SK-N-SH (cell line): ENCODE data around the gene EDDM13. TPM values are rescaled to one million over a fixed set of nuclear protein-coding genes. Genes with fewer than 3 reads are reported as not detected.

ENCODE experiments used
- CTCF ChIA-PET: fragments of 300-600, 350-600 bp; formaldehyde crosslinking; extraction: SDS; loops from one replicate; lab custom pipeline; 2021; lab: Yijun Ruan, JAX
- POLR2A ChIA-PET: fragments of 350-600 bp; sonication (Branson Sonifier 250); formaldehyde crosslinking; extraction: SDS; loops from one replicate; lab custom pipeline; 2020; ENCODE audit warnings: antibody characterized with exemption, inconsistent platforms; lab: Yijun Ruan, JAX
- DNase-seq: peaks from one replicate; pipeline ENCODE4 v3.0.0; 2012
- H2AFZ ChIP-seq: fragments of 200-600 bp; sonication (generic); 2 replicates; pipeline ENCODE4 v1.8.1; 2016; ENCODE audit warnings: antibody characterized with exemption, mild to moderate bottlenecking, low read depth
- H3F3A ChIP-seq: fragments of 200-600 bp; sonication (generic); replicated peaks from 2 replicates; pipeline ENCODE3; 2016; ENCODE audit warnings: antibody characterized with exemption, mild to moderate bottlenecking; ENCODE audit not compliant: insufficient read depth
- H3K27ac ChIP-seq, 2 experiments: fragments of 200-500 bp in 1 of 2; fragments of 200-600 bp in 1 of 2; sonication (Bioruptor generic) in 1 of 2; sonication (generic), shearing (Covaris generic) in 1 of 2; 2 replicates each; pipeline versions ENCODE4 v1.5.1 to v1.6.1; 2014 to 2016; ENCODE audit warnings: low read depth in 2 of 2, inconsistent platforms in 1 of 2, low read length in 1 of 2, mild to moderate bottlenecking in 1 of 2, mixed read lengths in 1 of 2
- H3K27me3 ChIP-seq: fragments of 200-600 bp; sonication (generic), shearing (Covaris generic); 2 replicates; pipeline ENCODE4 v1.6.1; 2016; ENCODE audit warnings: mixed run types; ENCODE audit not compliant: insufficient read depth
- H3K36me3 ChIP-seq, 2 experiments: fragments of 200-500 bp in 1 of 2; fragments of 200-600 bp in 1 of 2; sonication (Bioruptor generic) in 1 of 2; sonication (generic) in 1 of 2; replicated peaks in 1 of 2; 2 replicates each; pipeline versions ENCODE3 to v1.5.1; 2014 to 2016; ENCODE audit warnings: low read length in 1 of 2, mild to moderate bottlenecking in 1 of 2; ENCODE audit not compliant: insufficient read depth in 2 of 2, control insufficient read depth in 1 of 2
- H3K4me1 ChIP-seq, 2 experiments: fragments of 200-500 bp in 1 of 2; fragments of 200-600 bp in 1 of 2; sonication (Bioruptor generic) in 1 of 2; sonication (generic), shearing (Covaris generic) in 1 of 2; 2 replicates each; pipeline versions ENCODE4 v1.5.1 to v1.6.1; 2014 to 2016; ENCODE audit warnings: low read depth in 1 of 2, low read length in 1 of 2, mixed run types in 1 of 2; ENCODE audit not compliant: insufficient read depth in 2 of 2, control insufficient read depth in 1 of 2
- H3K4me2 ChIP-seq: fragments of 200-600 bp; sonication (generic), shearing (Covaris generic); 2 replicates; pipeline ENCODE4 v1.6.1; 2017; ENCODE audit warnings: mixed run types
- H3K4me3 ChIP-seq, 2 experiments: fragments of 200-500 bp in 1 of 2; fragments of 200-600 bp in 1 of 2; sonication (Bioruptor generic) in 1 of 2; sonication (generic), shearing (Covaris generic) in 1 of 2; 2 replicates each; pipeline versions ENCODE4 v1.5.1 to v1.8.1; 2014 to 2016; ENCODE audit warnings: low read depth in 2 of 2, inconsistent platforms in 1 of 2, low read length in 1 of 2, mild to moderate bottlenecking in 1 of 2, mixed read lengths in 1 of 2, moderate library complexity in 1 of 2
- H3K79me2 ChIP-seq: fragments of 200-600 bp; sonication (generic); 2 replicates; pipeline ENCODE4 v1.8.1; 2017; ENCODE audit warnings: mild to moderate bottlenecking; ENCODE audit not compliant: insufficient read depth
- H3K9ac ChIP-seq: fragments of 200-600 bp; sonication (generic); 2 replicates; pipeline ENCODE4 v1.6.1; 2017; ENCODE audit warnings: mixed run types
- H3K9me2 ChIP-seq: fragments of 200-600 bp; sonication (generic); 2 replicates; pipeline ENCODE4 v1.6.1; 2017; ENCODE audit warnings: mixed run types
- H3K9me3 ChIP-seq: fragments of 200-600 bp; sonication (generic); 2 replicates; pipeline ENCODE4 v1.6.1; 2017; ENCODE audit warnings: mixed run types, mild to moderate bottlenecking, moderate library complexity
- H4K20me1 ChIP-seq: fragments of 200-600 bp; sonication (generic); 2 replicates; pipeline ENCODE4 v1.6.1; 2017; ENCODE audit warnings: mild to moderate bottlenecking, mixed run types; ENCODE audit not compliant: insufficient read depth
- CTCF ChIP-seq: fragments of 200-600 bp; sonication (generic); IDR thresholded peaks from 2 replicates; pipeline ENCODE4 v1.6.1; 2017; ENCODE audit warnings: antibody characterized with exemption, mild to moderate bottlenecking, moderate library complexity
- ELF1 ChIP-seq: IDR thresholded peaks from 2 replicates; pipeline ENCODE4 v1.4.0; 2012
- EZH2phosphoT487 ChIP-seq: fragments of 200-600 bp; sonication (generic); IDR thresholded peaks from 2 replicates; pipeline ENCODE4 v1.6.1; 2017; ENCODE audit warnings: low read depth, mixed run types, mild to moderate bottlenecking, antibody characterized with exemption, moderate library complexity, borderline replicate concordance
- FOXJ3 ChIP-seq: sonication (generic); formaldehyde crosslinking; IDR thresholded peaks from 2 replicates; pipeline ENCODE4 v1.5.1; 2020; ENCODE audit warnings: mild to moderate bottlenecking, missing genetic modification reagents
- FOXM1 ChIP-seq: IDR thresholded peaks from 2 replicates; pipeline ENCODE4 v1.4.0; 2012; ENCODE audit warnings: low read depth, mild to moderate bottlenecking
- GABPA ChIP-seq: IDR thresholded peaks from 2 replicates; pipeline ENCODE4 v1.4.0; 2012; ENCODE audit warnings: low read depth, mild to moderate bottlenecking
- GATA2 ChIP-seq: sonication (generic); formaldehyde crosslinking; IDR thresholded peaks from 2 replicates; pipeline ENCODE4 v1.5.0; 2020; ENCODE audit warnings: mild to moderate bottlenecking, missing genetic modification reagents
- IRF3 ChIP-seq: fragments of 150-350 bp; IDR thresholded peaks from 2 replicates; pipeline ENCODE4 v1.6.1; 2016; ENCODE audit warnings: mild to moderate bottlenecking, low read depth, low read length
- JUND ChIP-seq: IDR thresholded peaks from 2 replicates; pipeline ENCODE4 v1.4.0; 2012
- MAX ChIP-seq: IDR thresholded peaks from 2 replicates; pipeline ENCODE4 v1.4.0; 2012; ENCODE audit warnings: low read depth
- MEF2A ChIP-seq: IDR thresholded peaks from 2 replicates; pipeline ENCODE4 v1.4.0; 2012; ENCODE audit warnings: low read depth, borderline replicate concordance
- MXI1 ChIP-seq: IDR thresholded peaks from 2 replicates; pipeline ENCODE4 v1.6.1; 2012; ENCODE audit warnings: mild to moderate bottlenecking, low read depth, low read length, improper control_type of control experiment
- NRF1 ChIP-seq: IDR thresholded peaks from 2 replicates; pipeline ENCODE4 v1.6.1; 2012; ENCODE audit warnings: low read depth, mild to moderate bottlenecking, low read length
- POLR2AphosphoS5 ChIP-seq: IDR thresholded peaks from 2 replicates; pipeline ENCODE4 v1.6.1; 2012; ENCODE audit warnings: low read depth, low read length
- RAD21 ChIP-seq: IDR thresholded peaks from 2 replicates; pipeline ENCODE4 v1.6.1; 2012; ENCODE audit warnings: mild to moderate bottlenecking, low read length
- RFX5 ChIP-seq: IDR thresholded peaks from 2 replicates; pipeline ENCODE4 v1.6.1; 2012; ENCODE audit warnings: mild to moderate bottlenecking, improper control_type of control experiment, low read length
- RXRA ChIP-seq: IDR thresholded peaks from 2 replicates; pipeline ENCODE4 v1.4.0; 2012; ENCODE audit warnings: low read depth, mild to moderate bottlenecking, borderline replicate concordance
- SIN3A ChIP-seq: IDR thresholded peaks from 2 replicates; pipeline ENCODE4 v1.6.1; 2012; ENCODE audit warnings: low read depth, mild to moderate bottlenecking, low read length, moderate library complexity, borderline replicate concordance
- TAF1 ChIP-seq: IDR thresholded peaks from 2 replicates; pipeline ENCODE4 v1.6.1; 2012; ENCODE audit warnings: low read depth, mild to moderate bottlenecking, low read length, moderate library complexity, borderline replicate concordance
- TCF12 ChIP-seq: IDR thresholded peaks from 2 replicates; pipeline ENCODE4 v1.4.0; 2012
- YY1 ChIP-seq: IDR thresholded peaks from 2 replicates; pipeline ENCODE4 v1.4.0; 2012; ENCODE audit warnings: low read depth, mild to moderate bottlenecking
- WGBS: methylation state at CpG from one replicate; pipeline ENCODE4 v1.1.6; 2017; ENCODE audit warnings: low lambda C conversion rate; 5-methylcytosine and 5-hydroxymethylcytosine counted together
- polyA plus RNA-seq, 3 experiments: library from polyadenylated mRNA; depleted of rRNA; stranded (reverse); fragments of >200 nt; gene quantifications; 2 replicates each; pipeline ENCODE4 v1.2.3, GENCODE V29; 2012

EDDM13 gene
- polyA plus RNA-seq, 1 of the 3 experiments (the other 2 are of a cell fraction) = not detected

GRCh38 chr19:56290104-56290503, 17.6 kb downstream of the EDDM13 start:
- Histone ChIP-seq H3K36me3 (peaks cover 4 to 11% of the 10 kb centered on the region in 2 experiments), H3K27ac (no peak overlapping the region), H3K27me3 (no peaks in the 10 kb centered on the region), H3K4me1 (no peaks in the 10 kb centered on the region), H3F3A (no peaks in the 10 kb centered on the region), H4K20me1 (no peaks in the 10 kb centered on the region), H2AFZ (no peak overlapping the region), H3K9me3 (no peaks in the 10 kb centered on the region), H3K9me2 (no peaks in the 10 kb centered on the region), H3K4me3 (no peak overlapping the region), H3K9ac (no peak overlapping the region), H3K79me2 (no peaks in the 10 kb centered on the region), H3K4me2 (no peak overlapping the region)
- TF ChIP-seq POLR2AphosphoS5 (no peak), NRF1 (no peak), YY1 (no peak), MAX (no peak), FOXJ3 (no peak), TAF1 (no peak), ELF1 (no peak), RXRA (no peak)
- CTCF ChIA-PET = no interaction called here
- DNase-seq = no peak
- POLR2A ChIA-PET = no interaction called here

GRCh38 chr19:56291867-56292266, 19.3 kb downstream of the EDDM13 start:
- H3K9ac ChIP-seq = no peak overlapping the region
- H3K9me2 ChIP-seq = no peaks in the 10 kb centered on the region
- no peaks in the 10 kb centered on the region for H3K9me3 ChIP-seq
- H2AFZ ChIP-seq = no peak overlapping the region
- no peaks in the 10 kb centered on the region for H3F3A ChIP-seq
- H3K36me3 ChIP-seq = peaks cover 4 to 11% of the 10 kb centered on the region in 2 experiments
- WGBS = 95% methylated on average over 6 of the region's 6 CpGs
- no peak for DNase-seq
- ChIA-PET CTCF (interaction anchor here (1.0 kb wide), 1 partner anchor 41 kb away, joined by 3 read pairs; no protein-coding TSS in a partner anchor), POLR2A (no interaction called here)
- no peaks in the 10 kb centered on the region for H3K4me1 ChIP-seq
- no peaks in the 10 kb centered on the region for H3K79me2 ChIP-seq
- H4K20me1 ChIP-seq = no peaks in the 10 kb centered on the region
- no peak overlapping the region for H3K4me2 ChIP-seq
- no peak overlapping the region for H3K4me3 ChIP-seq
- no peaks in the 10 kb centered on the region for H3K27me3 ChIP-seq
- TF ChIP-seq MAX (no peak), TAF1 (no peak), GABPA (no peak), POLR2AphosphoS5 (no peak), RFX5 (no peak), ELF1 (no peak), RXRA (no peak), MXI1 (no peak), SIN3A (no peak), MEF2A (no peak), TCF12 (no peak), RAD21 (no peak), IRF3 (no peak), CTCF (no peak), FOXM1 (no peak), EZH2phosphoT487 (no peak), GATA2 (CRISPR knock-in tag) (no peak), JUND (no peak)
- H3K27ac ChIP-seq = no peak overlapping the region
